Cardiac muscle cell (in vitro differentiated cells and primary cell): ENCODE results near the gene PRKCA. TPM values are rescaled to one million over a fixed set of nuclear protein-coding genes. Genes with fewer than 3 reads are reported as not detected.

ENCODE experiments used
- DNase-seq, 2 donors: peaks; one replicate each; pipeline versions ENCODE4 v3.0.0 to v3.0.0-alpha.2; 2010 to 2017; ENCODE audit warnings: low read depth in 1 of 2, low spot score in 1 of 2
- H3K27ac ChIP-seq: fragments of 200-600 bp; sonication (generic); 2 replicates; pipeline ENCODE4 v1.5.1; 2016
- H3K27me3 ChIP-seq: fragments of 200-600 bp; sonication (generic); 2 replicates; pipeline ENCODE4 v1.6.0; 2016; ENCODE audit warnings: control low read depth
- H3K36me3 ChIP-seq: fragments of 200-600 bp; sonication (generic); 2 replicates; pipeline ENCODE4 v1.5.1; 2016; ENCODE audit warnings: control low read depth
- H3K4me1 ChIP-seq: fragments of 200-600 bp; sonication (generic); 2 replicates; pipeline ENCODE4 v1.8.1; 2017; ENCODE audit warnings: low read depth, mild to moderate bottlenecking, mixed run types
- H3K4me3 ChIP-seq: fragments of 200-600 bp; sonication (generic); 2 replicates; pipeline ENCODE4 v1.5.1; 2016; ENCODE audit warnings: mild to moderate bottlenecking
- H3K9me3 ChIP-seq: fragments of 200-600 bp; sonication (generic); 2 replicates; pipeline ENCODE4 v1.5.1; 2017; ENCODE audit warnings: low read depth, mild to moderate bottlenecking, control low read depth
- CTCF ChIP-seq: IDR thresholded peaks from 2 replicates; pipeline ENCODE4 v1.5.1; 2012; ENCODE audit warnings: low read depth, mild to moderate bottlenecking, low read length
- polyA plus RNA-seq: library from polyadenylated mRNA; unstranded; fragments of >200 nt; fragmentation: Nextera tagmentation; extraction: Ambion mirVana; gene quantifications from 2 replicates; pipeline ENCODE4 v1.2.1, GENCODE V29; 2016
- total RNA-seq: library from RNA; depleted of rRNA; stranded (reverse); fragments of >200 nt; gene quantifications from 2 replicates; pipeline ENCODE4 v1.2.3, GENCODE V29; 2016

The PRKCA gene
- total and polyA plus RNA-seq, 2 experiments from 2014 or later, result 3.1 to 10.3 TPM

- H3K4me1 ChIP-seq, result no peaks in the 10 kb centered on the region
- H3K4me3 ChIP-seq, result no peak overlapping the region
- no peak overlapping the region for H3K27ac ChIP-seq
- no peaks in the 10 kb centered on the region for H3K36me3 ChIP-seq
- DNase-seq, result peak; percentile 82 to 89
- no peak for TF ChIP-seq CTCF
- peaks cover 12% of the 10 kb centered on the region for H3K27me3 ChIP-seq
- no peaks in the 10 kb centered on the region for H3K9me3 ChIP-seq
Measured at GRCh38 chr17:66829386-66829864, 527.0 kb downstream of the PRKCA start.

- no peak for TF ChIP-seq CTCF
Measured at GRCh38 chr17:66829883-66830282, 527.5 kb downstream of the PRKCA start.

GRCh38 chr17:66830451-66830850, 528.0 kb downstream of the PRKCA start:
- Histone ChIP-seq H3K4me3 (no peak overlapping the region), H3K4me1 (no peaks in the 10 kb centered on the region), H3K9me3 (no peaks in the 10 kb centered on the region), H3K27me3 (peaks cover 22% of the 10 kb centered on the region), H3K27ac (no peak overlapping the region), H3K36me3 (no peaks in the 10 kb centered on the region)
- TF ChIP-seq CTCF, result no peak
- no peak for DNase-seq

More at GRCh38 chr17:66829883-66830282, 527.5 kb downstream of the PRKCA start:
- Histone ChIP-seq H3K4me1 (no peaks in the 10 kb centered on the region), H3K4me3 (no peak overlapping the region), H3K27me3 (peaks cover 17% of the 10 kb centered on the region), H3K36me3 (no peaks in the 10 kb centered on the region), H3K27ac (no peak overlapping the region), H3K9me3 (no peaks in the 10 kb centered on the region)
- DNase-seq, result peak in 1 of 2 donors; percentile 21

GRCh38 chr17:66831383-66832210, 529.2 kb downstream of the PRKCA start:
- TF ChIP-seq CTCF, result no peak
- Histone ChIP-seq H3K36me3 (no peaks in the 10 kb centered on the region), H3K4me3 (no peak overlapping the region), H3K9me3 (no peaks in the 10 kb centered on the region), H3K4me1 (no peaks in the 10 kb centered on the region), H3K27me3 (peaks cover 34% of the 10 kb centered on the region), H3K27ac (no peak overlapping the region)
- DNase-seq, result no peak

GRCh38 chr17:66833201-66833600, 530.8 kb downstream of the PRKCA start:
- H3K4me1 ChIP-seq, result no peaks in the 10 kb centered on the region
- no peak overlapping the region for H3K27ac ChIP-seq
- H3K4me3 ChIP-seq, result no peak overlapping the region
- H3K9me3 ChIP-seq, result no peaks in the 10 kb centered on the region
- no peaks in the 10 kb centered on the region for H3K36me3 ChIP-seq
- H3K27me3 ChIP-seq, result peaks cover 42% of the 10 kb centered on the region
- no peak for DNase-seq
- no peak for TF ChIP-seq CTCF
